Left lung (tissue), 10 donors: Measurements from ENCODE around the gene ANGEL2. TPM values are rescaled to one million over a fixed set of nuclear protein-coding genes. Genes with fewer than 3 reads are reported as not detected.
"Not testable (repeated sequence)": the region's sequence is repeated elsewhere in the genome, so short reads cannot be mapped to it uniquely, and the experiment has no call there.

Experiments
- ATAC-seq: fragments of 200-7000 bp; cut with Tn5 transposase; one replicate; pipeline ENCODE4 v1.9.1; 2020; ENCODE audit warnings: moderate library complexity
- DNase-seq, 4 donors: peaks; one replicate each; pipeline ENCODE4 v3.0.0-alpha.2; 2013 to 2020
- H3K27ac ChIP-seq, 2 donors: fragments of 200-600 bp; sonication (generic) in 1 of 2; one replicate each; pipeline versions ENCODE4 v1.5.0 to v1.8.0; 2020 to 2021
- H3K27me3 ChIP-seq, 2 donors: fragments of 200-600 bp; sonication (generic) in 1 of 2; one replicate each; pipeline versions ENCODE4 v1.5.0 to v1.8.0; 2020 to 2021
- H3K36me3 ChIP-seq, 2 donors: fragments of 200-600 bp; sonication (generic) in 1 of 2; one replicate each; pipeline versions ENCODE4 v1.5.0 to v1.8.0; 2020 to 2021
- H3K4me1 ChIP-seq, 2 donors: fragments of 200-600 bp; one replicate each; pipeline ENCODE4 v1.8.0; 2021
- H3K4me3 ChIP-seq, 2 donors: fragments of 200-600 bp; sonication (generic) in 1 of 2; one replicate each; pipeline versions ENCODE4 v1.5.0 to v1.8.0; 2020 to 2021; ENCODE audit warnings: mild to moderate bottlenecking in 1 of 2
- H3K9me3 ChIP-seq, 2 donors: fragments of 200-600 bp; sonication (generic) in 1 of 2; one replicate each; pipeline versions ENCODE4 v1.5.0 to v1.8.0; 2020 to 2021
- CTCF ChIP-seq, 2 donors: fragments of 200-600 bp; sonication (generic) in 1 of 2; IDR thresholded peaks; one replicate each; pipeline versions ENCODE4 v1.5.0 to v1.8.0; 2021; ENCODE audit warnings: antibody characterized with exemption in 2 of 2
- intact Hi-C, 2 donors: fragments of 100-400 bp; cut with DNase I; formaldehyde crosslinking; loops; one replicate each; pipeline versions ENCODE4 v1.11.2 to v1.14.2; 2022
- polyA plus RNA-seq, 6 donors: library from polyadenylated mRNA; unstranded; fragments of 120-200 nt; gene quantifications; one replicate each; pipeline ENCODE4 v1.2.1, GENCODE V29; 2013; ENCODE audit not compliant: insufficient read length in 6 of 6
- total RNA-seq, 2 donors: library from RNA; stranded (reverse); fragmentation: NEBNext Ultra II Directional; extraction: Animal tissue kit (Norgen Biotek cat#: 25700); gene quantifications; one replicate each; pipeline ENCODE4 v1.2.1, GENCODE V29; 2021
- donor health status: DM: no; HTN: yes; CAD: no.
- donor health status: DM: no; HTN: no; CAD: no.

ANGEL2 gene
- total and polyA plus RNA-seq, 8 donors: 24.0 to 56.9 (median 44.8) TPM

GRCh38 chr1:213035573-213035972, 19.9 kb upstream of the ANGEL2 start:
- Histone ChIP-seq H3K27ac (no peak overlapping the region), H3K4me3 (no peak overlapping the region), H3K9me3 (no peaks in the 10 kb centered on the region), H3K4me1 (no peaks in the 10 kb centered on the region), H3K27me3 (peaks cover 5 to 42% of the 10 kb centered on the region in 2 donors), H3K36me3 (no peaks in the 10 kb centered on the region)
- ATAC-seq (no peak), DNase-seq (no peak)
- intact Hi-C loops: no loop called here
- TF ChIP-seq CTCF (IDR thresholded peaks at IDR 0.05): no peak

GRCh38 chr1:213034713-213035112, 19.0 kb upstream of the ANGEL2 start:
- no peak for ATAC-seq
- intact Hi-C loops: no loop called here
- TF ChIP-seq CTCF (IDR thresholded peaks at IDR 0.05): no peak

GRCh38 chr1:213032651-213033050, 17.0 kb upstream of the ANGEL2 start:
- Histone ChIP-seq H3K27ac (no peak overlapping the region), H3K36me3 (no peaks in the 10 kb centered on the region), H3K4me1 (no peaks in the 10 kb centered on the region), H3K27me3 (peaks cover 5 to 47% of the 10 kb centered on the region in 2 donors), H3K4me3 (no peak overlapping the region), H3K9me3 (no peaks in the 10 kb centered on the region)
- ATAC-seq (no peak), DNase-seq (no peak)
- TF ChIP-seq CTCF (IDR thresholded peaks at IDR 0.05): no peak
- intact Hi-C loops: no loop called here

More at GRCh38 chr1:213034713-213035112, 19.0 kb upstream of the ANGEL2 start:
- no peak overlapping the region for H3K27ac ChIP-seq
- DNase-seq: no peak
- no peaks in the 10 kb centered on the region for H3K36me3 ChIP-seq
- H3K9me3 ChIP-seq: no peaks in the 10 kb centered on the region
- peaks cover 5 to 33% of the 10 kb centered on the region in 2 donors for H3K27me3 ChIP-seq
- no peaks in the 10 kb centered on the region for H3K4me1 ChIP-seq
- no peak overlapping the region for H3K4me3 ChIP-seq

- ATAC-seq, H3K4me3 ChIP-seq, H3K27ac ChIP-seq, H3K9me3 ChIP-seq, H3K36me3 ChIP-seq, H3K4me1 ChIP-seq, DNase-seq, intact Hi-C loops: not testable (repeated sequence)
- H3K27me3 ChIP-seq: peaks cover 0 to 17% of the 10 kb centered on the region in 2 donors
Observed at GRCh38 chr1:213027024-213027423, 11.4 kb upstream of the ANGEL2 start.

GRCh38 chr1:213020016-213020415, 4.3 kb upstream of the ANGEL2 start:
- intact Hi-C loops: no loop called here
- Histone ChIP-seq H3K4me3 (no peak overlapping the region), H3K36me3 (no peaks in the 10 kb centered on the region), H3K27ac (no peak overlapping the region), H3K9me3 (no peaks in the 10 kb centered on the region), H3K4me1 (peaks cover 0 to 6% of the 10 kb centered on the region in 2 donors), H3K27me3 (no peaks in the 10 kb centered on the region)
- DNase-seq (no peak), ATAC-seq (no peak)
- no peak for TF ChIP-seq CTCF (IDR thresholded peaks at IDR 0.05)

- Histone ChIP-seq H3K27me3 (no peaks in the 10 kb centered on the region), H3K4me1 (peaks cover 3 to 11% of the 10 kb centered on the region in 2 donors), H3K36me3 (no peaks in the 10 kb centered on the region), H3K4me3 (no peak overlapping the region), H3K9me3 (no peaks in the 10 kb centered on the region), H3K27ac (no peak overlapping the region)
- no peak for TF ChIP-seq CTCF (IDR thresholded peaks at IDR 0.05)
- intact Hi-C loops: no loop called here
- DNase-seq (no peak), ATAC-seq (no peak)
Observed at GRCh38 chr1:213019450-213019849, 3.8 kb upstream of the ANGEL2 start.
